ENCODE data around the gene IFT81.
"Not testable (repeated sequence)": the region's sequence is repeated elsewhere in the genome, so short reads cannot be mapped to it uniquely, and the experiment has no call there.

IFT81 gene

GRCh38 chr12:110108309-110109036 is 15.7 kb upstream of the IFT81 start:
- no peak for DNase-seq (ENCODE audit: low spot score)

DNA sequence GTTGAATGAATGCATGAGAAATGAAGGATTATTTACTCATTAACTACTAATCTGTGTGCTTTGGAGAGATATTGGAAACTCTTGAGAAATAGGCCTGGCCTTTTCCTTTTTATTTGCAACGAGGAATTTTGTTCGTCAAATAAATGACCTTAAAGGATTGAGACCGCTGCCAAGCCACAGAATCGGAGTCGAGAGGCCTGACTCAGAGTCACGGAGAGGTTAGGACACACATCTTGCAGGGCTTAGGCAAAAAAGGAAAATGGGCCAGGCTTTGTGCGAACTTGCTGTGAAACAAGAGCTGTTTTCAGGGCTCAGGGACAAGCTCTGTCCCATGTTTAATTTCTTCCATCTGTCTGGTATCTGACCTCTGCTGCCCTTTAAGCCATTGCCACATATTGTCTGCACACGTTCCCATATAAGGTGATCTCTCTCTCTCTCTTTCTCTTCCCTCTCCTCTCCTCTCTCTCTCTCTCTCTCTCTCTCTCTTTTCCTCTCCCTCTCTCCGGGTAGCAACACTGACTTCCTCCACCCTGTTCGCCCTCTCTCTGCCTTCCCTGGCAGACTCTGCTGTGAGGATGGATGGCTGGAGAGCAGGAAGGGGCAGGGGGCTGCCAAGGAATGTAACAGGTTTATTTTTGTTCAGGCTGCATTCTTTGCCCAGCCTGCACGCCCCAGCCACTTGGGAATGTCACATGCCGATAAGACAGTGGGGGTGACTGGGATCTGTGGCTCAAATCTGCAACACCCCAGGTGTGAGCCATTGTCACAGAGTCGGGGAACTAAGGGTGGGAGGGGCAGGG is 14.9 kb upstream of the IFT81 start:
- DNase-seq (ENCODE audit: low spot score) = no peak

- DNase-seq (ENCODE audit: low spot score) = no peak
Observed at GRCh38 chr12:110109837-110110535, 14.2 kb upstream of the IFT81 start.

- DNase-seq (ENCODE audit: low spot score) = no peak
Observed at GRCh38 chr12:110111476-110112334, 12.5 kb upstream of the IFT81 start.

DNA sequence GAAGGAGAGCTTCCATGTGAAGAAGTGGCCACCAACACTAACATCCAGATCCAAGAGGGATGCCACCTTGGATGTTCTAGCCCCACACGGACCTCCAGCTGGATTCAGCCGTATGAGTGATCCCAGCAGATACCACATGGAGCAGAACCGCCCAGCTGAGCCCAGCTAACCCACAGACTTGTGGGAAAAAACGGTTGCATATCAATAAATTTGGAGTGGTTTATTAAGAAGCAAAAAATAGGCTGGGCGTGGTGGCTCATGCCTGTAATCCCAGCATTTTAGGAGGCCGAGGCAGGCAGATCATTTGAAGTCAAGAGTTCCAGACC is 11.9 kb upstream of the IFT81 start:
- DNase-seq (ENCODE audit: low spot score) = no peak

DNA sequence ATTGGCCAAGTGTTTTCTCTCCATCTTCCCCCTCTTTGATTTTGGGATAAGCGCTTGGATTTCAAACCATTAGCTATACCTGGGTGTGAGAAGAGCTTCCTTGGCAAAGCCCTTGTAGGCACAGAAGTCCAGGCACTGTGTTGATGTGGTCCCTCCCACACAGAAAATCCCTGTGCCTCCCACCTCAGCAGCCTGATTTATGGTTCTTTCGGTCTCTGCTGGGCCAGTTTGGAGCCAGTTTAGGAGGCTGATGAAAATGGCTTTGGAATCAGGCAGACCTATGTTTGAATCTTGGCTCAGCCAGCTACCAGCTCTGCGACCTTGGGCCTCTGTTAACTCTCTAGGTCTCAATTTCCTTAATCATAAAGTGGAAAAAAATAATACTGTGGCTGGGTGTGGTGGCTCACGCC is 9.6 kb upstream of the IFT81 start:
- DNase-seq (ENCODE audit: low spot score) = no peak

DNA sequence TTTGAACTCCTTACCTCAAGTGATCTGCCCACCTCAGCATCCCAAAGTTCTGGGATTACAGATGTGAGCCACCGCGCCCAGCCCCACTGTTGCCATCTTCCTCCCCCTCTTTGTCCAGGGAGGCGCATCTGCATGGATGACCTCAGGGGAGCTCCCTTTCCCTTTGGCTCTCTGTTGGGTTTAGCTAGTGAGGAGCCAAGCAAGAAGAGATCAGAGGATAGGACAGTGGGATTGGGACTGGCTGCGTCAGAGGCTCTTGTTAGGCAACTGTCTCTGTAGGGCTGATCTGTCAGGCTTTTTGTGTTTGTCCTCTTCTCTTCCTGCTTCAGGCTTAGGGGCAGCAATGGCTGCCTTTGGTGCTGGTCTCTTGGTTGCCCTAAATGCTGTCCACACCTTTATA is 8.5 kb upstream of the IFT81 start:
- no peak for DNase-seq (ENCODE audit: low spot score)

GRCh38 chr12:110116623-110117022 is 7.5 kb upstream of the IFT81 start:
- no peak for DNase-seq (ENCODE audit: low spot score)

DNA sequence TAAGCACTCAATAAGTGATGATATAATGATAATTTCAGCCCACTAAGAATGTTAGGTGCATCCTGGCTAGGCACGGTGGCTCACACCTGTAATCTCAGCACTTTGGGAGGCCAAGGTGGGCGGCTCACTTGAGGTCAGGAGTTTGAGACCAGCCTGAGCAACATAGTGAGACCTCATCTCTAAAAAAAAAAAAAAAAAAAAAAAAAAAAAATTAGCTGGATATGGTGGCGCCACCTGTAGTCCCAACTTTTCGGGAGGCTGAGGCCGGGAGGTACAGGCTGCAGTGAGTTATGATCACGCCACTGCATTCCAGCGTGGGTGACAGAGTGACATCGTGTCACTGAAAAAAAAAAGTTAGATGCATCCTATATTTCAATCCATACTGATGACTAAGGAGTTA is 6.9 kb upstream of the IFT81 start:
- DNase-seq (ENCODE audit: low spot score) = not testable (repeated sequence)

DNA sequence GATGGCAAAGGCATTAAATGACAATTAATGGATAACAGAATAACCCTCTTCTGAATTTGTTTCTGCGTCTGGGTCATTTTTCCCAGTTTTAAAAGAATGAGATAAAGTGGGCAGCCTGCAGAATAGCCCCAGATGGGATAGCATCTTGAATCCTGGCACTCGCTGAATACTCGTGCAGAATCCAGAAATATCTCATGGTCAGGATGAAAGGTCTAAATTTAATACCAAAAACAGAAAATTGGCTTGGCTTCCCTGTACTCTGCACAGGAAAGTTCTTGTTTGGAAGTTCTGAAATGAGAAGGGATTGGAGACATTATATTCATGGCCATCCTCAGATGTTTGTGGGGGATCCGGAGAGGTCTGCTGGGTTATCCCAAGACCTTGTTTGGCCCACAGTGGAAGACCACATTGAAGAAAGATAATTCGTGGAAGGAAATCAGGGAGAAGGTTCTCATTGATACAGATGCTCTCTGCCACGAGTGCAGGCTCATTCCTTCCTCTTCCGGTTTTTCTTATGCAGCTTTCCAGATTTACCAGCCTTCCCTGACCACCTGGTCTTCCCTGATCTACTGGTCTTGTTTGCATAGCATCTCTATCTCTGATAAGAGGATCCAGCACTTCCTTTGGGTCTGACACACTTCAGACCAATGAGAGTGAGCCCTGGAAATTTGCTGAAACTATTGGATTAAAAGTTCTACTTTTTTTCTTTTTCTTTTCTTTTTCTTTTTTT is 6.0 kb upstream of the IFT81 start:
- no peak for DNase-seq (ENCODE audit: low spot score)

DNA sequence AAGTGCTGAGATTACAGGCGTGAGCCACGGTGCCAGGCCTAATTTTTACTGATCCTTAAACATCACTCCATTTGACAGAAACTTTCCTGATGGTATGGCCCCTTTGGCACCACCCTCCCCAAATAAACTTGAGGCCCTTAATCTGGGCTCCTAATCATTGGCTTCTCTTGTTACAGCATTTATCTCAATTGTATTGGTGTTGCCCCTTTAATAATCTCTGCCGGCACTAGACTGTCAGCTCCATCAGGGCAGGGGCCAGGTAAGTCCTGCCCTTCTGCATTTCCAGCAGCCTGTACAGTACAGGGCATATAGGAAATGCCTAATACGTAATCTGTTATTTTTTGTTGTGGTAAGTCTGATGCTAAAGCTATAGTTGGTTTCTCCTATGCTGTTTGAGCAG is 1.2 kb upstream of the IFT81 start:
- no peak for DNase-seq (ENCODE audit: low spot score)

DNA sequence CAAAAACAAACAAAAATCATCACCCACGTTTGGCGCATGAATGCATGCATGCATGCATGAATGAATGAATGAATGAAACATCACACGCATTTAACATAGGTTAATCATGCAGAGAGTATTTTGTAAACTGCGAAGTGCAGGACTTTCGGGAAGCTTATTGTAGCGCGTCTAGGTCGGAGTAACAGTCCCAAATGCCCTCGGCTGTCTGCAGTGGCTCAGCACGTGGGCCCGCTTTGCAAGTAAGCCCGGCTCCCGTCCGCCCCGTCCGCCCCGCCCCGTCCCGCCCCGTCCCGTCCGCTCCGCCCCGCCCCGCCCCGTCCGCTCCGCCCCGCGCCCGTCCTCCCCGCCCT is 263 bp upstream of the IFT81 start:
- DNase-seq (ENCODE audit: low spot score) = no peak

GRCh38 chr12:110126557-110126956 is 2.4 kb downstream of the IFT81 start:
- no peak for DNase-seq (ENCODE audit: low spot score)

GRCh38 chr12:110134691-110135411 is 10.7 kb downstream of the IFT81 start:
- no peak for DNase-seq (ENCODE audit: low spot score)

GRCh38 chr12:110135806-110136205 is 11.6 kb downstream of the IFT81 start:
- DNase-seq (ENCODE audit: low spot score) = no peak

DNA sequence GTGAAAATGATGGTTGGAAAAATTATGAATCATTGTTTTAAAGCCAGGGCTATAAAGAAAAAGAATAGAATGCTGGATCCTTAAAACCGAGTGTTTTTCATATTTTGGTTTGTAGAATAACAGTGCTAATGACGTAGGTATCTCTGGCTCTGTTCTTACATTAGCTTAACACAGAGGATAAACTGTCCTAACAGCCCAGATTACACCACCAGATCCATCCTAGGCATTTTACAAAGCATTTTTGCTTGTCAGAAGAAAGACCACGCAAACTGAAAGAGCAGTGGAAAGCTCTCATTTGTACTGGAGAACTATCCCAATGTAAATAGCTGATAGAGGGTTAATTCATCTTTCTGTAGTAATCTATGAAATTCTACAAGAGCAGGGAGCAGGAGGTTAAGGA is 13.6 kb downstream of the IFT81 start:
- no peak for DNase-seq (ENCODE audit: low spot score)

DNA sequence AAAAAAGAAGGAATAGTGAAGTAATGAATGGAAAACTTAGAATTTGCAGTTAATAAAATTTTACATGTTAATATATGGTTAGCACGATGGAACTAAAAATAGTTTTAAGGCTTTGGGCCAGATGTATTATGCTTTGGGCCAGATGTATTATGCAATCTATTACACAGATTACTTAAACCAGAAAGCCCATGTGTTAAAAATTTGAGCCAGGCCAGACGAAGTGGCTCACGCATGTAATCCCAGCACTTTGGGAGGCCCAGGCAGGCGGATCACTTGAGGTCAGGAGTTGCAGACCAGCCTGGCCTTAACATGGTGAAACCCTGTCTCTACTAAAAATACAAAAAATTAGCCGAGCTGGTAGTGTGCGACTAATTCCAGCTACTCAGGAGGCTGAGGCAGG is 17.2 kb downstream of the IFT81 start:
- no peak for DNase-seq (ENCODE audit: low spot score)

GRCh38 chr12:110146986-110147385 is 22.8 kb downstream of the IFT81 start:
- no peak for DNase-seq (ENCODE audit: low spot score)

GRCh38 chr12:110149086-110149660 is 25.0 kb downstream of the IFT81 start:
- no peak for DNase-seq (ENCODE audit: low spot score)

- no peak for DNase-seq (ENCODE audit: low spot score)
Observed at GRCh38 chr12:110156766-110157165, 32.6 kb downstream of the IFT81 start.

GRCh38 chr12:110157539-110157938 is 33.4 kb downstream of the IFT81 start:
- DNase-seq (ENCODE audit: low spot score) = no peak
